Activated CD4-positive, alpha-beta T cell treated with anti-CD3 and anti-CD28 coated beads, Interleukin-2, Interleukin-6, amounts not matched to agents 100 ng/mL and 50 ng/mL, durations not matched to agents 16 hours and 8 hours (primary cell): Measurements from ENCODE around the gene PEX11G.

ENCODE experiments used
- DNase-seq: peaks from one replicate; pipeline ENCODE4 v3.0.0-alpha.2; 2020

PEX11G gene

DNA sequence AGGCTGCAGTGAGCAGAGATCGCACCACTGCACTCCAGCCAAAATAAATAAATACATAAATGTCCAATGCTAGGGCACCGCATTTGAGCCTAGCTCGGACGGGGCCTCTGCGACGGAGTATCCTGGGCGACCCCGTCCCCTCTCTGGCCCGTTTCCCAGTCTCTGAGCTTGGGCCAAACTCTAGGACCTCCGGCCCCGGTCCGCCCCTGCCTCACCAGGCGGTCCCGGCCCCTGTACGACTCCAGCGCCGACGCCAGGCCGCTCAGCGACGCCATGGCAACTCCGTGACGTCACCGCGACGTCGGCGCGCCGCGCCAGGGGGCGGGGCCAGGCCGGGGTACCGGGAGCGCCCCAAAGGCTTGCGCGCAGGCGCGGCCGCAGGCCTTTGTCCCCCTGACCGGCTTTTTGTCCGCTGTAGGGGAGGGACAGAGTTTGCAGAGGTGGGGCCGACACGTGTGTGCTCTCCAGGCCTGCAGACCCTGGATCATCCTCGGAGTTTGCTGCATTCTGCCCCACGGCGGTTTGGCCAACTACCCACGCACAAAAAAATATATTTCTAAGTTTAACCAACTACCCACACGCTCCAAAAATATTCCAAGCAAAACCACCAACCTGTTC is at the start of gene PEX11G:
TSS of gene PEX11G (minus strand) at position 300 of the 618 bp plus-strand sequence. CDS start at position 275, 25 bp downstream.
- peak; percentile 94 for DNase-seq

DNA sequence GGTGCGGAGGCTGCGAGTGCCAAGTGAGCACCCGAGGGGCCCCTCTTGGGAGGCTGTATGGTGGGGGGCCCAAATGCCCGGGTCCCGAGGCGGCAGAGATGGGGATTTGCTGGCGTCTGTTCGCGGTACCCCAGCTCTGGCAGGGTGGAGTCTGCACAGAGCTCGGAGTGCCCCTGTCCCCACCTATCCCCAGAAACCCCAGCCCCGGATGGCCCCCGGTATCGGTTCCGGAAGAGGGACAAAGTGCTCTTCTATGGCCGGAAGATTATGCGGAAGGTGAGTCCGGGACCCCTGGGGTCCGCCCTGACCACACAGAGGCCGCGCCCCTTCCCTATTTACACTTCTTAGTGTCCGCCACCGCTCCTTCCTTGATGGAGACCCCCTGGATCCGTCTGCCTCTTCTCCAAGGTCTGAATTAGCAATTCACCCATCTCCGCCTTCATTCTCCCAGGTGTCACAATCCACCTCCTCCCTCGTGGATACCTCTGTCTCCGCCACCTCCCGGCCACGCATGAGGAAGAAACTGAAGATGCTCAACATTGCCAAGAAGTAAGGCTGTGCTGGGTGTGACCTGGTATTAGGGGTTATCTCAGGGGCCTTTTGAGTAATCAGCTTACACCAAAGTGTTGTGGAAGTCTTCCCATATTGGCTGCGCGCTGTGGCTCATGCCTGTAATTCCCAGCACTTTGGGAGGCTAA is 47.3 kb upstream of the PEX11G start:
- no peak for DNase-seq

DNA sequence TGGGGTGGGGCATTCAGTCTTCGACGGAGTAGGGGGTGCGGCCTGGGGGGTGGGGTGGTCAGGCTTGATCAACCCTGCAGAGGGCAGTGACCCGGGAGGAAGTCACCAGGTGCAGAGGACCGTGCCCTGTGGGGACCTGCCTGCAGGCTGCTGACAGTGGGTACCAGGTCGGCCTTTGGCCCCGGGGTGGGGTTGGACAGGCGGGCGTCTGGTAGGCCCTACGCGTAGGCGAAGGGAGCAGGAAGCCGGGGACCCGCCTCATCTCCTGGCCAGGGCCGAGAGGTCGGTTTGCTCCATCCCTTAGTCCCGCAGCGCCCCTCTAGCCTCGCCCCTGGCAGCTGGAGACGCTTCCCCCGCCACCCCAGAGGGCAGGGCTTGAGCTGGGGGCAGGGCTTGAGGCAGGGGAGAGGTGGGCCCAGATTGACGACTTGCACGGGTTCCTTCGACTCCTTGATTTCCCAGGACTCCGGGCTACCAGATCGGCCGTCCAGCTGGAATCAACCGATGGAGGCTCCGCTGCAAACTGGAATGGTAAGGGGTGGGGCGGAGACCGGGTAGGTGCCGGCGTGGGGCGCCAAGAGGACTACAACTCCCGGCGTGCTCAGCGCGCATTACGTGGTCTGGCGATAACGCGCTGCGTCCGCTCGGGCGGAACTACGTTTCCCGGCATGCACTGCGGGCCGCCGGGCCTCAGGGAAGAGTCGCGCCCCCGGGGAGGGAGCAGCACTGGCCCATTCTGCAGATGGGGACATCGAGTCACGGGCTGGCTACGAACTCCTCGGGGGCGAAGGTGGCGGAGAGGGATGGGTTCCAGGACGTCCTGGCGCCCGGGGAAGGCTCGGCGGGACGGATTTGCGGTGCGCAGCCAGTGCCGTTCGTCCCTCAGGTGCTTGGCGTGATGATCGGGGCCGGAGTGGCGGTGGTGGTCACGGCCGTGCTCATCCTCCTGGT is 46.5 kb upstream of the PEX11G start, which contains the start of gene PNPLA6:
TSS of gene PNPLA6 (plus strand) at position 671 of the 951 bp plus-strand sequence. CDS start at position 743, 72 bp downstream.
- DNase-seq = peak; percentile 96

DNA sequence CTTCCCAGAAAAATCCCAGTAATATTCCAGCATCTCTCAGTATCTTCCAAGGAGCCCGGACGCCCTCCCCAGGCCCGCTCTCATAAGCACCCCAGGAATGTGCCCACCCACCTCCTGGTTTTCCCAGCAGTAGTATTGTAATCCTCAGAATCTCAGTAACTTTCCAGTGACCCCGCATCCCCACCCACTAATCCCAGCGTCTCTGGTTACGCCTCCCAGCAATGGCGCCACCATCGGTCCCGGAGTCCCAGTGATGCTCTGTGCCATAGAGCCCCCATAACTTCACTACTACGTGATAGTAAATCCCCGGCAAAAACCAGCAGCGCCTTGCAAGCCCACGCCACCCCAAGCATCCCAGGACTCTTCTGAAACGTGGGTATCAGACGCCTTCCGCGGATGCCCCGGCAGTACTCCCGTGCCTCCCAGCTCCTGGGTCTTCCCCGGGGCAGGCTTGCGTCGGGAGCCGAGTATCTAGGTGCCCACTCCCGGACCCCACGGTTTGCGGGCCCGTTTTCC is 45.8 kb upstream of the PEX11G start:
- no peak for DNase-seq

DNA sequence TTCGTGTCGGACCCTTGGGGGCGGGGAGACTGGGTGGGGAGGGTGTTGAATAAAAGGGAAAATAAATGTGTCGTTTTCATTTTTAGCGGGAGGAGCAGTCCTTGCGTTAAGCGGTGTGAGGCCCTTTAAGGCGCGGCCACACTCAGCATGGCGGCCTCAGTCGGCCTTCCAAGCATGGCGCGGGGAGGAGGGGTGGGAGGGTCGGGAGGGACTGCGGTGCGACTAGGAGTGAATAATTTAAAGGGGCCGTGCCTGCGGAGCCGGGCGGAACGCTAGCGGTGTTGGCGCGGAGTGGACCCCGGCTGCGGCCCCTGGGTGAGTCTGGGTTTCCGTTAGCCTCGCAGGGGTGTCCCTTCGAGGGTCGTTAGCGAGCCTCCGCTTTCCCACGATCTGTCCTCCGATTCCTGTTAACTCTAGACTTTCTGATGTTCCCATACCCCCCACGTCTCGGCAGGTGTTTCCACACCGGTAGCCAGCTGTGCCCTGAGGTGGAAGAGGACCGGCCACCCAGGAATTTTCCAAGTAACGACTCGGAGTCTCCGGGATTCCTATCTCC is 45.2 kb upstream of the PEX11G start:
- peak; percentile 88 for DNase-seq

DNA sequence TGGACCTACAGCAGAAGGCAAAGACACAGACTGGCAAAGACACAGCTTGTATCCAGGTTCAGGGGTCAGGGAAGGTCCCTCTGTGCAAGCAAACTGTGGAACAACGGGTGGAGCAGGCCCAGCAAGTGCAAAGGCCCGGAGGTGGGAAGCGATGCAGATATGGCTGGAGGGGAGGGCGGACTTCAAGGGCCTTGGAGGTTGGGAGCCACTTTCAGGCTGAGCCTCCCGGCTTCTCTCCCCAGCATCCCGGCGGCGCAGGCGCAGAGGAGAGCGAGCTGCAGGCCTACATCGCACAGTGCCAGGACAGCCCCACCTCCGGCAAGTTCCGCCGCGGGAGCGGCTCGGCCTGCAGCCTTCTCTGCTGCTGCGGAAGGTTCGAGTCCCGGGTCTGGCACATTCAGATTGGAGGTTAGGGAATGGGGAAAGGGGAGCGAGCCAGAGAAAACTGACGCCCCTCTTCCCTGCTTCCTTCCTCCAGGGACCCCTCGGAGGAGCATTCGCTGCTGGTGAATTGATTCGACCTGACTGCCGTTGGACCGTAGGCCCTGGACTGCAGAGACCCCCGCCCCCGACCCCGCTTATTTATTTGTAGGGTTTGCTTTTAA is 44.5 kb upstream of the PEX11G start:
- DNase-seq = no peak

DNA sequence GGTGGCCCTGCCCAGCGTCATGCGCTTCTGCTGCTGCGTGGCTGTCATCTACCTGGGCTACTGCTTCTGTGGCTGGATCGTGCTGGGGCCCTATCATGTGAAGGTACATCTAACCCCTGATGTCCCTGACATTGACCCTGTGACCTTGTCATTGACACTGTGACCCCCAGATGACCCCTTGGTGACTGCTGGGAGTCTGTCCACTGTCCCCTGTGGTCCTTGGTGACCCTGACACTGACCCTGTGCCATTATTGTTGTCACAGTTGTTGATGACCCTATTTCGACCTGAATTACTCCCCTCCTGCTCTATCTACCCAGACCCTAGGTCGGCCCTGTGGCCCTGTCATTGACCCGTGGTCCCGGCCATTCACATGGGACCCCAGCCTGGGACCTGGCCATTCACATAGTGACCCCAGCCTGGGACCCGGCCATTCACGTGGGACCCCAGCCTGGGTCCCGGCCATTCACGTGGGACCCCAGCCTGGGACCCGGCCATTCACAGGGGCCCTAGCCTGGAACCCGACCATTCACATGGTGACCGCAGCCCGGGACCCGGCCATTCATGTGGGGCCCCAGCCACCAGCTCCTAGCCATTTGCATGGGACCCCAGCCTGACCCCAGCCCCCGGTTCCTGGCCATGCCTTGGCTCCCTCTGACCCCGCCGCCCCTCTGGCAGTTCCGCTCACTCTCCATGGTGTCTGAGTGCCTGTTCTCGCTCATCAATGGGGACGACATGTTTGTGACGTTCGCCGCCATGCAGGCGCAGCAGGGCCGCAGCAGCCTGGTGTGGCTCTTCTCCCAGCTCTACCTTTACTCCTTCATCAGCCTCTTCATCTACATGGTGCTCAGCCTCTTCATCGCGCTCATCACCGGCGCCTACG is 41.0 kb upstream of the PEX11G start:
- DNase-seq = no peak

DNA sequence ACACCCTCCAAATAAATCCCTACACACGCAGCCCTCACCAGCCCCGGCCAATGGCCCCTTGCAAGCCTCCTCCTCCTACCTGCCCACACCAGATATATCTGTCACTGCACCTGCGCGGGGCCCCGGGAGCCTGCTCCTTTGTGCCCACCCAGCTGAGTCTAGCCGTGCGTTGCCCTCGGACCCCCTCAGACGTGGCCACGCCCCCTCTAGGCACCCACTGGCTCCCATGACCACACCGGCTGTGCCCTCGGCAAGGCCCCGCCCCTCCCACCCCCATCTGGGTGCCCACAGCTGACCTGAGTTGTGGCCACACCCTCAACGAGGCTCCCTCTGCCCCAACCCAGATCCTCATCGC is 40.4 kb upstream of the PEX11G start:
- DNase-seq = no peak

DNA sequence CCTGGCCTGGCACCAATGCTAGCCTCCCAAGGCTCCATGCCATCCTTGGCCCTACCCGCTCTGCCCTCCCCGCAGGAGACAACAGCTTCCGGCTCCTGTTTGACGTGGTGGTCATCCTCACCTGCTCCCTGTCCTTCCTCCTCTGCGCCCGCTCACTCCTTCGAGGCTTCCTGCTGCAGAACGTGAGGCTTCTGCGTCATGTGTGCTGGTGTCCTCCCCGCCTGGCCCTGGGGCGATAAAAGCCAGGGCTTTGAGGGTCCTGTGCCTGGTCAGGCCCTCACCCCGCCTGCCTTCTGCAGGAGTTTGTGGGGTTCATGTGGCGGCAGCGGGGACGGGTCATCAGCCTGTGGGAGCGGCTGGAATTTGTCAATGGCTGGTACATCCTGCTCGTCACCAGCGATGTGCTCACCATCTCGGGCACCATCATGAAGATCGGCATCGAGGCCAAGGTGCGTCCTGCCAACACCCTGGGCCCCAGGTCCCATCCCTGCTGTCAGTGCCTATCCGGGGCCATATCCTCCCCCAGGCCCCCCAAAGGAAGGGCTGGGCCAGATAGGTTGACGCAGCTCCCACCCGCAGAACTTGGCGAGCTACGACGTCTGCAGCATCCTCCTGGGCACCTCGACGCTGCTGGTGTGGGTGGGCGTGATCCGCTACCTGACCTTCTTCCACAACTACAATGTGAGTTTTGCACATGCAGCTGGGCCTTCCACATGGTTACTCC is 39.8 kb upstream of the PEX11G start:
- DNase-seq = no peak

DNA sequence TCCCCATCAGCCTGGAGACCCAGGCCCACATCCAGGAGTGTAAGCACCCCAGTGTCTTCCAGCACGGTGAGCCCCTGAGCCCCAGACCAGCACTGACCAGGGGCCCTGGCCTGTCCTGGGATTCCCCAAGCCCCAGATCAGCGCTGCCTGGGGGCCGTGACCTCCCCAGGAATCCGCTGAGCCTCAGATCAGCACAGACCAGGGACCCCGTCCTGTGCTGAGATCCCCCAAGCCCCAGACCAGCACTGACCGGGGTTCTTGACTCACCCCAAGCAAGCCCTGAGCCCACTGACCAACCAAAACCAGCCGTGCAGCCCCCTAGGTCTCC is 39.3 kb upstream of the PEX11G start:
- no peak for DNase-seq

DNA sequence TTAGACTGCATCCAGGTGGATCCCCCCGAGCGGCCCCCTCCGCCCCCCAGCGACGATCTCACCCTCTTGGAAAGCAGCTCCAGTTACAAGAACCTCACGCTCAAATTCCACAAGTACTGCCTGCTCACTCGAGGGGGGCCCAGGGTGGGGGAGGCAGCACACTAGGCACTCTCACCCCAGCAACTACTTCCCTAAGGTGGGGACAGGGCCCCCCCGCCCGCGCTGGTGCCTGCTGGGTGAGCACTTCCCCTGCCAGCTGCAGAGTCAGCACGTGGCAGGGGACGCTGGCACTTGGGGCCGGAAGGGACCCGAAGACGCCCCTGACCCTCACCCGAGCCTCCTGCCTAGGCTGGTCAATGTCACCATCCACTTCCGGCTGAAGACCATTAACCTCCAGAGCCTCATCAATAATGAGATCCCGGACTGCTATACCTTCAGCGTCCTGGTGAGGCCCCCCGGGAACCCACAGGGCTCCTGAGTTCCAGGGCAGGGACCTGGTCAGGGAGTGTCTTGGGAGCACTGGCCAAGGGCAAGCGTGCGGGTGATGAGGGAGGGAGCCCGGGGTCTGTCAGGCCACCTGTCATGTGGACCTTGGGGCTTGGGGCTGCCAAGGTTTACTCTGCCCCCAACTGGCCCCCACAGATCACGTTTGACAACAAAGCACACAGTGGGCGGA is 38.8 kb upstream of the PEX11G start:
- DNase-seq = no peak

DNA sequence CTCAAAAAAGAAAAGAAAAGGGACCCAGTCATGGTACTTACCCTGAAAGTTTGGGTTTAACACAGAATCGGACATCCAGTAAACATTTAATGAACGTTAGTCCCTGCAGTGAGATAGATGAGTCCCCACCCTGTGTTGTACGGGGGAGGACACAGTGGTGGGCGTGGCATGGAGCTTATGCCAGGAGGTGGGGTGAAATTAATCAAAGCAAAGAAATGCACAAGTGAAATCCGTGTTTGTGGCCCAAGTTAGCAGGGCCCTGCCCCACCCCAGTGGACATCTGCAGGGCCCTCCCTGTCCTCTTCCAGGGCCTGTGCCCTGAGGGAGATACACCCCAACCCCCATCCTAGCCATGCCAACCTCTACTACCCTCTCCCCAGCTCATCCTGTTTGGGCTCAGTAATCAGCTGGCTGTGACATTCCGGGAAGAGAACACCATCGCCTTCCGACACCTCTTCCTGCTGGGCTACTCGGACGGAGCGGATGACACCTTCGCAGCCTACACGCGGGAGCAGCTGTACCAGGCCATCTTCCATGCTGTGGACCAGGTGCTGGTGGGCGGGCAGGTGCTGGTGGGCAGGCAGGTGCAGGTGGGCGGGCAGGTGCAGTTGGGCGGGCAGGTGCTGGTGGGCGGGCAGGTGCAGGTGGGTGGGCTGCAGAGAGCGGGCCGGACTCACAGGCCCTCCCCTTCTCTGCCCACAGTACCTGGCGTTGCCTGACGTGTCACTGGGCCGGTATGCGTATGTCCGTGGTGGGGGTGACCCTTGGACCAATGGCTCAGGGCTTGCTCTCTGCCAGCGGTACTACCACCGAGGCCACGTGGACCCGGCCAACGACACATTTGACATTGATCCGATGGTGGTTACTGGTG is 37.5 kb upstream of the PEX11G start:
- DNase-seq = no peak

DNA sequence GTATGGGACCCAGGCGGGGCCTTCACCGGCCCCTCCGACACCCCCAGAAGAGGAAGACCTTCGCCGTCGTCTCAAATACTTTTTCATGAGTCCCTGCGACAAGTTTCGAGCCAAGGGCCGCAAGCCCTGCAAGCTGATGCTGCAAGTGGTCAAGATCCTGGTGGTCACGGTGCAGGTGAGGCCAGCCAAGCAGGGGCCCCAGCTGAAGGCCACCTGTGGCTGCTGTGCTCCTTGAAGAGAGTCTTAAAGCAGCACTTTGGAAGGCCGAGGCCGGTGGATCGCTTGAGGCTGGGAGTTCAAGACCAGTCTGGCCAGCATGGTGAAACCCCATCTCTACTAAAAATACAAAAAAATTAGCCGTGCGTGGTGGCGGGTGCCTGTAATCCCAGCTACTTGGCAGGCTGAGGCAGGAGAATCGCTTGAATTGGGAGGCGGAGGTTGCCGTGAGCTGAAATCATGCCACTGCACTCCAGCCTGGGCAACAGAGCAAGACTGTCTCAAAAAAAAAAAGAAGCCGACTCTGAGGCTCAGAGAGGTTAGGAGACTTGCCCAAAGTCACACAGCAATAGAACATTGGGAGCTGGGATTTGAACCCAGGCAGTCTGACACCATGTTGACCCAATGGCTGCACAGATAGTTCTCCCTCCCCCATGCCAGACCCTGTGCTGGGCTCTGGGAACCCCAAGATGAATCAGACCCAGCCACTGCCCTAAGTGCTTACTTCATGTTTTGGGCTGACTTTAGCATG is 36.3 kb upstream of the PEX11G start:
- DNase-seq = no peak

DNA sequence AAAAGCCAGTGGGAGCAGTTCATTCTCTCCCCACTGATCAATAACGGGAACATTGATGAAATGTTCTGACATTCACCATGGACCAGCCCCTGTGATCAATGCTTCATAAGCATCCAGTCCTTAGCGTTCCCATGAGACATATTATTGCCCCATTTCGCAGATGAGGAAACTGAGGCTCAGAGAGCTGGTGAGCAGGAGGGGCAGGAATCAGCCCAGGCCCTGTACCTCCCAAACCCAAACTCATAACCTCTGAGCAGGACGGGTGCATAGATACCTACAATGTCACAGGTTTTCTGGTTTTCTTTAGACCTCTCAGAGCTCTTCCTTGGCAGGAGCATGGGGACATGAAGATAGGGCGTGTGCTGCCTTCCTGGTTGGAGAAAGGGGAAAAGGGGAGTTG is 35.7 kb upstream of the PEX11G start:
- no peak for DNase-seq

DNA sequence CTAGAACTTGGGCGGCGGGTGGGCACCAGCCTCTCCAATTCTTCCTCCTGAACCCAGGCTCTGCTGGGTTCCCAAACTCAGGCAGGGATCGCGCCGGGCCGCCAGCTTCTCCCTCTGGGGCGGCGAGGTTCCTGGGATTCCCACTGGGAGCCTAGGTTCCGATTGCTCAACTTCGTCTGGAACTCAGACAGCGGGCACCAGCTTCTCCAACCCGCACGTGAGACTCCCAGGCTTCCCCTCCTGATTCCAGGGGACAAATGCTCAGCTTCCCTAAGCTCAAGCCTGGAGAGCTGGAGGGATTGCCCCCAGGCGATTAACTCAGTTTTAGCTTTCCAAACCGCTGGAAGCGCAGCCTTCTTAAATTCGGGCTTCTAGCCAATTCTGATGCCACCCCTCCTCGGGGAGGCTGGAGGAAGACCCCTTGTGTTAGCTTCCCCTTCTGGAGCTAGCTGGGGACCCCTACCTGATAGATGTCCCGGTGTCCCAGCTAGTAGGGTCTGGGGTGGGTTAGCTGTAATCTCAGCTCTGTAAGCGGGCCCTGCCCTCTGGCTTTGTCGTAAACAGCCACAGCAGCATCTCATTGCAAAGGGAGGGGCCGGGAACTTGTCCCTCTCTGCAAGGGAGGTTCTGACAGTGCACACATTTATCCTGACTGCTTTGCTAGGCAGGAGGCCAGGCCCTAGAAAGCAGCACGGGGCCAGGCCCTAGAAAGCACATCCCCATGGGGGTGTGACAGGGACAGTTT is 34.3 kb upstream of the PEX11G start:
- DNase-seq = no peak

DNA sequence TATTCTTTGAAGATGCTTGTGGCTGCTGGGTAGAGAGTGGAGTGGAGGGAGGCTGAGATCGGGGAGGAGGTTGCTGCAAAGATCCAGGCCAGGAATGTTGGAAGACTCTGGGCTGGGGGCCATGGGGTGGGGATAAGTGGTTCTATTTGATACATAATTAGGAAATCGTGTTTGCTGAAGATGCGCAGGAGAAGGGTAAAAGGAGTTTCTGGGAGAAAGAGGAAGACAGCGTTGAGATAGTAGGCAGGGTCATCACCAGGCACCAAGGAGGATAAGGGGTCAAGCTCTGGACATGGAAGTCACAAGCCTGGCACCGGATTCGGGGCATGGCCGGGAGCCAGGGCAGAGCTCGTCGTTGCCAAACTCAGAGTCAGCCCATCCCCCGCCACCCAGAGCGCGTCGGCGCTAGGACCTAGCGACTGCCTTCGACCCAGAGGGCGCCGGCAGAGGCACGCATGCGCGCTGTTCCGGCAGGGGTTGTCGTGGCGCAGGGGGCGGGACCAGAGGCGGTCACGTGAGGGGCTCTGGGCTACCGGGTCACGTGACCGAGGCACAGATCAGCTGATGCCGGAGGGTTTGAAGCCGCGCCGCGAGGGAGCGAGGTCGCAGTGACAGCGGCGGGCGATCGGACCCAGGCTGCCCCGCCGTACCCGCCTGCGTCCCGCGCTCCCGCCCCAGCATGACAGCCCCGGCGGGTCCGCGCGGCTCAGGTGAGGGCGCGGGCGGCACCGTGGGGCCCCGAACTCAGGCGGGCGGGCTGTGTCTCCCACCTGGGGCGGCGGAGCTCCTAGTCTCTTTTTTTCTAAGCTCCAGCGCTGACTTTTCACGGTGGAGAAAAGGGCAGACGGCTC is 33.5 kb upstream of the PEX11G start, which contains the start of gene MCOLN1:
TSS of gene MCOLN1 (plus strand) at position 553 of the 851 bp plus-strand sequence. CDS start at position 680, 127 bp downstream.
- DNase-seq = peak; percentile 100
